Liver (tissue), 9 donors: ENCODE measurements around the gene TJP2. TPM values are rescaled to one million over a fixed set of nuclear protein-coding genes. Genes with fewer than 3 reads are reported as not detected.

Experiments used
- DNase-seq: peaks from one replicate; pipeline ENCODE4 v3.0.0-alpha.2; 2017; ENCODE audit warnings: low spot score
- H3K27ac ChIP-seq, 2 donors: one replicate each; pipeline ENCODE4 v1.7.0; 2013; ENCODE audit warnings: inconsistent platforms in 2 of 2, low read length in 2 of 2, control low read depth in 1 of 2, low read depth in 1 of 2, mild to moderate bottlenecking in 1 of 2
- H3K27me3 ChIP-seq, 4 donors: one replicate each; pipeline versions ENCODE4 v1.6.1 to v1.7.0; 2013; ENCODE audit warnings: low read length in 3 of 4, inconsistent platforms in 1 of 4, mild to moderate bottlenecking in 1 of 4, moderate library complexity in 1 of 4; ENCODE audit not compliant: control insufficient read depth in 4 of 4, insufficient read depth in 4 of 4
- H3K36me3 ChIP-seq, 4 donors: one replicate each; pipeline versions ENCODE4 v1.6.1 to v1.7.0; 2013; ENCODE audit warnings: low read length in 3 of 4, mild to moderate bottlenecking in 3 of 4, low read depth in 1 of 4, moderate library complexity in 1 of 4; ENCODE audit not compliant: control insufficient read depth in 4 of 4, insufficient read depth in 3 of 4
- H3K4me1 ChIP-seq, 4 donors: one replicate each; pipeline versions ENCODE4 v1.6.1 to v1.7.0; 2013; ENCODE audit warnings: low read length in 3 of 4, mild to moderate bottlenecking in 3 of 4, moderate library complexity in 1 of 4; ENCODE audit not compliant: control insufficient read depth in 4 of 4, insufficient read depth in 4 of 4
- H3K4me3 ChIP-seq, 3 donors: one replicate each; pipeline versions ENCODE4 v1.6.1 to v1.7.0; 2013; ENCODE audit warnings: low read length in 3 of 3, control low read depth in 1 of 3, low read depth in 1 of 3, mild to moderate bottlenecking in 1 of 3
- H3K9ac ChIP-seq, 2 donors: one replicate each; pipeline ENCODE4 v1.7.0; 2013; ENCODE audit warnings: low read length in 2 of 2, mild to moderate bottlenecking in 2 of 2, moderate library complexity in 2 of 2, control low read depth in 1 of 2, low read depth in 1 of 2
- H3K9me3 ChIP-seq, 4 donors: one replicate each; pipeline versions ENCODE4 v1.6.1 to v1.7.0; 2013; ENCODE audit warnings: low read length in 3 of 4; ENCODE audit not compliant: control insufficient read depth in 4 of 4
- CTCF ChIP-seq: fragments of 150-350 bp; IDR thresholded peaks from 2 replicates; pipeline ENCODE4 v1.5.1; 2017; ENCODE audit warnings: improper control_type of control experiment, low read depth, low read length; ENCODE audit not compliant: missing input control
- EGR1 ChIP-seq, 2 donors: IDR thresholded peaks; 2 replicates each; pipeline ENCODE4 v1.6.1; 2016 to 2018; ENCODE audit warnings: antibody characterized with exemption in 2 of 2, low read depth in 2 of 2
- FOXA1 ChIP-seq: IDR thresholded peaks from 2 replicates; pipeline ENCODE4 v1.6.1; 2016; ENCODE audit warnings: antibody characterized with exemption
- FOXA2 ChIP-seq: IDR thresholded peaks from 2 replicates; pipeline ENCODE4 v1.6.1; 2016; ENCODE audit warnings: antibody characterized with exemption
- GABPA ChIP-seq, 2 donors: IDR thresholded peaks in 1 of 2; conservative IDR thresholded peaks in 1 of 2; 2 replicates each; pipeline ENCODE4 v1.6.1; 2016; ENCODE audit warnings: antibody characterized with exemption in 2 of 2, mild to moderate bottlenecking in 1 of 2, moderate library complexity in 1 of 2
- HNF4A ChIP-seq, 2 donors: conservative IDR thresholded peaks; 2 replicates each; pipeline ENCODE4 v1.6.1; 2016; ENCODE audit warnings: antibody characterized with exemption in 2 of 2, mild to moderate bottlenecking in 2 of 2
- HNF4G ChIP-seq: IDR thresholded peaks from 2 replicates; pipeline ENCODE4 v1.6.1; 2016; ENCODE audit warnings: antibody characterized with exemption
- JUND ChIP-seq, 2 donors: IDR thresholded peaks; 2 replicates each; pipeline ENCODE4 v1.6.1; 2016; ENCODE audit warnings: antibody characterized with exemption in 2 of 2
- MAX ChIP-seq: IDR thresholded peaks from 2 replicates; pipeline ENCODE4 v1.6.1; 2016; ENCODE audit warnings: antibody characterized with exemption
- NR2F2 ChIP-seq: IDR thresholded peaks from 2 replicates; pipeline ENCODE4 v1.6.1; 2016; ENCODE audit warnings: antibody characterized with exemption
- RAD21 ChIP-seq, 2 donors: IDR thresholded peaks; 2 replicates each; pipeline ENCODE4 v1.6.1; 2016; ENCODE audit warnings: antibody characterized with exemption in 2 of 2, mild to moderate bottlenecking in 2 of 2
- REST ChIP-seq: IDR thresholded peaks from 2 replicates; pipeline ENCODE4 v1.6.1; 2016; ENCODE audit warnings: antibody characterized with exemption, mild to moderate bottlenecking
- RXRA ChIP-seq, 2 donors: IDR thresholded peaks; 2 replicates each; pipeline ENCODE4 v1.6.1; 2017 to 2018; ENCODE audit warnings: antibody characterized with exemption in 2 of 2, mild to moderate bottlenecking in 1 of 2
- SP1 ChIP-seq: IDR thresholded peaks from 2 replicates; pipeline ENCODE4 v1.6.1; 2018; ENCODE audit warnings: antibody characterized with exemption, mild to moderate bottlenecking
- TAF1 ChIP-seq: conservative IDR thresholded peaks from 2 replicates; pipeline ENCODE4 v1.6.1; 2016; ENCODE audit warnings: antibody characterized with exemption, mild to moderate bottlenecking
- YY1 ChIP-seq: IDR thresholded peaks from 2 replicates; pipeline ENCODE4 v1.6.1; 2016; ENCODE audit warnings: antibody characterized with exemption, mild to moderate bottlenecking
- ZBTB33 ChIP-seq: IDR thresholded peaks from 2 replicates; pipeline ENCODE4 v1.6.1; 2016; ENCODE audit warnings: antibody characterized with exemption
- WGBS: extraction: QIAGEN DNeasy Blood & Tissue Kit; methylation state at CpG from one replicate; pipeline ENCODE4 v1.1.7; 2013; 5-methylcytosine and 5-hydroxymethylcytosine counted together
- polyA plus RNA-seq, 2 donors: library from polyadenylated mRNA; stranded (reverse) in 1 of 2; unstranded in 1 of 2; fragments of 200-250 nt in 1 of 2; fragments of >200 nt in 1 of 2; fragmentation: Nextera tagmentation in 1 of 2; extraction: Ambion mirVana in 1 of 2; gene quantifications; one replicate each; pipeline versions ENCODE4 v1.2.1 to v1.2.3, GENCODE V29; 2013 to 2015
- total RNA-seq, 2 donors: library from RNA; depleted of rRNA; stranded (reverse); fragments of >200 nt; gene quantifications; one replicate each; pipeline ENCODE4 v1.2.3, GENCODE V29; 2014
- TF ChIP-seq, protein P1 (sequence below): IDR thresholded peaks from 2 replicates; pipeline ENCODE4 v1.6.1; 2016; ENCODE audit warnings: antibody characterized with exemption
- donor health status: healthy.
- donor health status: healthy.
- donor health status: healthy.
- donor health status: healthy.
- donor health status: healthy.

TJP2 gene
- total and polyA plus RNA-seq, 4 donors, result 23.2 to 74.0 (median 32.6) TPM

DNA sequence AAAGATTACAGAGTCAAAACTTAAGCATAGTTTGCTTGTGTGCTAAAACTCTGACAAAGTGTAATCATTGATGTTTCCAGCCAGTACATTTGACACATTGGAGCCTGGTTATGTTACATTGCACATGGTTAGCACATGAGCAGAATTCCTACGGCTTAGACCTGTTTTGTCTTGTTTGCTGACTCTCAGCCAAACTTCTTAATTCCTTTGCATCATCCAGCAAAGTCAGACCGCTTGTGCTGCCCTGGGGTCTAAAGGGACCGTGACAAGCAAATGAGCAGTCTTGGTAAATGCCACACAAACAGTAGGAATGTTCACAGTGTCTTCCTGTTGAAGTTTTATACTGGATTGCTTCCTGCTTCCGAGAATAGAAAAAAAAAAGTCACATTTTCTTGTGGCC lies 79.0 kb downstream of the TJP2 start (continued):
- TF ChIP-seq CTCF (no peak), GABPA (IDR thresholded peaks at IDR 0.05 in 1 of 2, conservative IDR thresholded peaks at IDR 0.05 in 1 of 2) (no peak), EGR1 (IDR thresholded peaks at IDR 0.05; ENCODE audit: low read depth in 2 of 2) (no peak), JUND (IDR thresholded peaks at IDR 0.05) (no peak), RAD21 (IDR thresholded peaks at IDR 0.05) (no peak)
- TF ChIP-seq, protein P1, sequence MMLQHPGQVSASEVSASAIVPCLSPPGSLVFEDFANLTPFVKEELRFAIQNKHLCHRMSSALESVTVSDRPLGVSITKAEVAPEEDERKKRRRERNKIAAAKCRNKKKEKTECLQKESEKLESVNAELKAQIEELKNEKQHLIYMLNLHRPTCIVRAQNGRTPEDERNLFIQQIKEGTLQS, result no peak

GRCh38 chr9:69254223-69254622 lies 80.1 kb downstream of the TJP2 start:
- 95% methylated on average over 11 of the region's 11 CpGs for WGBS

More at GRCh38 chr9:69254223-69254622, 80.1 kb downstream of the TJP2 start:
- TF ChIP-seq RXRA (IDR thresholded peaks at IDR 0.05), result no peak
- no peak for TF ChIP-seq FOXA2
- TF ChIP-seq, protein P1, result no peak
- no peak for TF ChIP-seq GABPA (IDR thresholded peaks at IDR 0.05 in 1 of 2, conservative IDR thresholded peaks at IDR 0.05 in 1 of 2)
- TF ChIP-seq TAF1, result no peak
- no peak for TF ChIP-seq MAX
- no peak for TF ChIP-seq HNF4A (conservative IDR thresholded peaks at IDR 0.05)
- TF ChIP-seq HNF4G, result no peak
- TF ChIP-seq SP1, result no peak
- TF ChIP-seq REST, result no peak
- TF ChIP-seq EGR1 (IDR thresholded peaks at IDR 0.05; ENCODE audit: low read depth in 2 of 2), result no peak
- TF ChIP-seq NR2F2, result no peak
- TF ChIP-seq JUND (IDR thresholded peaks at IDR 0.05), result no peak
- TF ChIP-seq ZBTB33, result no peak
- TF ChIP-seq FOXA1, result no peak
- TF ChIP-seq YY1, result no peak
- TF ChIP-seq CTCF, result no peak
- no peak for TF ChIP-seq RAD21 (IDR thresholded peaks at IDR 0.05)
- no peak overlapping the region for H3K9ac ChIP-seq
- no peaks in the 10 kb centered on the region for H3K4me1 ChIP-seq
- H3K36me3 ChIP-seq, result peaks cover 8 to 59% (median 51%) of the 10 kb centered on the region in 4 donors
- H3K4me3 ChIP-seq, result no peak overlapping the region
- H3K9me3 ChIP-seq, result no peaks in the 10 kb centered on the region
- no peaks in the 10 kb centered on the region for H3K27me3 ChIP-seq
- DNase-seq, result no peak
- H3K27ac ChIP-seq, result no peak overlapping the region
